GM21576 (cell line): ENCODE measurements around the gene CDR2.
"Not testable (repeated sequence)": the region's sequence is repeated elsewhere in the genome, so short reads cannot be mapped to it uniquely, and the experiment has no call there.

Experiments
- ATAC-seq: cut with Tn5 transposase; IDR thresholded peaks from one replicate; pipeline ENCODE4 v1.9.1; 2021; ENCODE audit warnings: mild to moderate bottlenecking, moderate library complexity; ENCODE audit not compliant: unreplicated experiment

The CDR2 gene

GRCh38 chr16:22353191-22353919, 21.1 kb downstream of the CDR2 start:
- ATAC-seq = no peak

- ATAC-seq = no peak
These were observed 21.7 kb downstream of the CDR2 start for GRCh38 chr16:22352723-22353122.

- no peak for ATAC-seq
These were observed 22.3 kb downstream of the CDR2 start for GRCh38 chr16:22352140-22352539.

GRCh38 chr16:22351017-22351416, 23.4 kb downstream of the CDR2 start:
- not testable (repeated sequence) for ATAC-seq

- ATAC-seq = no peak
These were observed 26.1 kb downstream of the CDR2 start for GRCh38 chr16:22348291-22348690.

- ATAC-seq = no peak
These were observed 27.2 kb downstream of the CDR2 start for GRCh38 chr16:22347100-22347820.

- no peak for ATAC-seq
These were observed 27.9 kb downstream of the CDR2 start for GRCh38 chr16:22346483-22346882.

- no peak for ATAC-seq
These were observed 32.3 kb downstream of the CDR2 start for GRCh38 chr16:22342082-22342481.

- no peak for ATAC-seq
These were observed 33.5 kb downstream of the CDR2 start for GRCh38 chr16:22340945-22341344.

GRCh38 chr16:22337849-22338635, 36.4 kb downstream of the CDR2 start:
- ATAC-seq = no peak

- no peak for ATAC-seq
These were observed 37.4 kb downstream of the CDR2 start for GRCh38 chr16:22337045-22337444.

GRCh38 chr16:22336581-22336980, 37.8 kb downstream of the CDR2 start:
- ATAC-seq = no peak

GRCh38 chr16:22335668-22336246, 38.7 kb downstream of the CDR2 start:
- ATAC-seq = no peak

- ATAC-seq = no peak
These were observed 40.9 kb downstream of the CDR2 start for GRCh38 chr16:22333457-22333994.

GRCh38 chr16:22330326-22330725, 44.1 kb downstream of the CDR2 start:
- ATAC-seq = no peak

- no peak for ATAC-seq
These were observed 45.2 kb downstream of the CDR2 start for GRCh38 chr16:22329199-22329695.

- no peak for ATAC-seq
These were observed 46.2 kb downstream of the CDR2 start for GRCh38 chr16:22328081-22328725.

GRCh38 chr16:22327446-22327775, 47.0 kb downstream of the CDR2 start:
- ATAC-seq = no peak

- no peak for ATAC-seq
These were observed 47.5 kb downstream of the CDR2 start for GRCh38 chr16:22326771-22327445.

- ATAC-seq = no peak
These were observed 48.1 kb downstream of the CDR2 start for GRCh38 chr16:22326369-22326652.
